WERI-Rb-1 (cell line): Measurements from ENCODE around the gene MNAT1.

Source experiments
- DNase-seq: peaks from one replicate; pipeline ENCODE4 v3.0.0-alpha.2; 2020
- H3K27ac ChIP-seq: fragments of 250-450 bp; sonication (Bioruptor Pico); 2 replicates; pipeline ENCODE4 v1.5.1; 2020; ENCODE audit warnings: mild to moderate bottlenecking, moderate library complexity
- H3K27me3 ChIP-seq: fragments of 250-450 bp; sonication (Bioruptor Pico); 2 replicates; pipeline ENCODE4 v1.5.1; 2021; ENCODE audit warnings: mild to moderate bottlenecking, low read depth, moderate library complexity; ENCODE audit not compliant: insufficient read depth, severe bottlenecking
- H3K36me3 ChIP-seq: fragments of 250-450 bp; sonication (Bioruptor Pico); 2 replicates; pipeline ENCODE4 v1.5.1; 2020; ENCODE audit warnings: mild to moderate bottlenecking, moderate library complexity
- H3K4me3 ChIP-seq: 2 replicates; pipeline ENCODE4 v1.5.1; 2011; ENCODE audit warnings: low read depth, mild to moderate bottlenecking, control low read depth, low read length
- H3K9me3 ChIP-seq: fragments of 250-450 bp; sonication (Bioruptor Pico); 2 replicates; pipeline ENCODE4 v1.5.1; 2021; ENCODE audit warnings: mild to moderate bottlenecking, moderate library complexity; ENCODE audit not compliant: severe bottlenecking
- TF ChIP-seq, protein P1 (sequence below): IDR thresholded peaks from 2 replicates; pipeline ENCODE4 v1.5.1; 2011; ENCODE audit warnings: low read depth, mild to moderate bottlenecking, control low read depth, inconsistent platforms, low read length

The MNAT1 gene

DNA sequence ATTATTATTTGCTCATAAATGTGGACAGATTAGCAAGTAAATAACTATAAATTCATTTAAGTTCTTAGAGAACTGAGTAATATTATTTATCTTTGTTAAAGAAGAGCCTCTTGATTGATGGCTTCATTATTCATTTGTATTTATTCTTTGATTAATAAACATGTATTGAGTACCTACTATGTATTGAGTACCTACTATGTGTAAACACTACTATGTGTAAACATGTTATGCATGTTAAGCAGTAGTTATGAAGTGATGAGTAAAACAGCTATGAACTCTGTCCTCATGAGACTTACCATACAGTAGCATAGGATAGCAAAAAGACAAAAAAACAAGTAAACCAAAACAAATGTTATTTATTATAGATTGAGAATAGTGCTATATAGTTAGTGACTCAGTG lies 61.9 kb downstream of the MNAT1 start:
- Histone ChIP-seq H3K9me3 (no peaks in the 10 kb centered on the region), H3K36me3 (peaks cover 7% of the 10 kb centered on the region; the same call in 1 of the 2 replicates), H3K4me3 (no peak overlapping the region), H3K27me3 (no peaks in the 10 kb centered on the region), H3K27ac (no peak overlapping the region)
- TF ChIP-seq, protein P1, sequence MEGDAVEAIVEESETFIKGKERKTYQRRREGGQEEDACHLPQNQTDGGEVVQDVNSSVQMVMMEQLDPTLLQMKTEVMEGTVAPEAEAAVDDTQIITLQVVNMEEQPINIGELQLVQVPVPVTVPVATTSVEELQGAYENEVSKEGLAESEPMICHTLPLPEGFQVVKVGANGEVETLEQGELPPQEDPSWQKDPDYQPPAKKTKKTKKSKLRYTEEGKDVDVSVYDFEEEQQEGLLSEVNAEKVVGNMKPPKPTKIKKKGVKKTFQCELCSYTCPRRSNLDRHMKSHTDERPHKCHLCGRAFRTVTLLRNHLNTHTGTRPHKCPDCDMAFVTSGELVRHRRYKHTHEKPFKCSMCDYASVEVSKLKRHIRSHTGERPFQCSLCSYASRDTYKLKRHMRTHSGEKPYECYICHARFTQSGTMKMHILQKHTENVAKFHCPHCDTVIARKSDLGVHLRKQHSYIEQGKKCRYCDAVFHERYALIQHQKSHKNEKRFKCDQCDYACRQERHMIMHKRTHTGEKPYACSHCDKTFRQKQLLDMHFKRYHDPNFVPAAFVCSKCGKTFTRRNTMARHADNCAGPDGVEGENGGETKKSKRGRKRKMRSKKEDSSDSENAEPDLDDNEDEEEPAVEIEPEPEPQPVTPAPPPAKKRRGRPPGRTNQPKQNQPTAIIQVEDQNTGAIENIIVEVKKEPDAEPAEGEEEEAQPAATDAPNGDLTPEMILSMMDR = no peak
- DNase-seq = no peak

- DNase-seq = no peak
- no peak overlapping the region for H3K27ac ChIP-seq
- TF ChIP-seq, protein P1 = no peak
- peaks cover 10% of the 10 kb centered on the region; the same call in 1 of the 2 replicates for H3K36me3 ChIP-seq
- no peaks in the 10 kb centered on the region for H3K9me3 ChIP-seq
- H3K27me3 ChIP-seq = no peaks in the 10 kb centered on the region
- no peak overlapping the region for H3K4me3 ChIP-seq
Measured at GRCh38 chr14:60800409-60800808, 65.8 kb downstream of the MNAT1 start.

GRCh38 chr14:60803871-60804270 lies 69.3 kb downstream of the MNAT1 start:
- H3K27me3 ChIP-seq = no peaks in the 10 kb centered on the region
- no peak overlapping the region for H3K27ac ChIP-seq
- no peak overlapping the region for H3K4me3 ChIP-seq
- no peak for DNase-seq
- TF ChIP-seq, protein P1 = no peak
- H3K9me3 ChIP-seq = no peaks in the 10 kb centered on the region
- H3K36me3 ChIP-seq = peaks cover 6% of the 10 kb centered on the region

DNA sequence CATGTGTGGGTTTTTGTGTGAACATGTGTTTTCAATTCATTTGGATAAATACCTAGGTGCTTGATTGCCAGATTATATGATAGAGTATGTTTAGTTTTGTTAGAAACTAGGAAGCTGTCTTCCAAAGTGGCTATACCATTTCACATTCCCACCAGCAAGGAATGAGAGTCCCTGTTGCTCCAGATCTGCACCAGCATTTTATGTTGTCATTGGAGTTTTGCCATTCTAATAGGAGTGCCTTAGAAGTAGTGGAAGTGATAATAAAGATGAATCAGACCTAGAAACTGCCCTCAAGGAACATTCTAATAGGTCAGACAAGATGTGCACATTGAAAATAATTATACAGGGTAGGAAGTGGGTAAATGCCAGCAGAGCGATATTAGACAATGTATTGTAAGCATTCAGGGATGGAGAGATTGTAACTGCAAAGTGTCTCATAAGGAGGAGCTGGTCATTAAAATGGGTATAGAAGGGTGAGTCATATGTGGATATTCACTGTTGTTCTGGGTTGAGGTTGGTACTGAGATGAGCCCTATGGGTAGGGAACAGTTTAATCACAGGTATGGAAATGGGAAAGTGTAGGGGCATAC lies 71.4 kb downstream of the MNAT1 start:
- H3K9me3 ChIP-seq = no peaks in the 10 kb centered on the region
- TF ChIP-seq, protein P1 = no peak
- H3K4me3 ChIP-seq = no peak overlapping the region
- no peak overlapping the region for H3K27ac ChIP-seq
- DNase-seq = no peak
- H3K36me3 ChIP-seq = peaks cover 6% of the 10 kb centered on the region; the same call in 1 of the 2 replicates
- no peaks in the 10 kb centered on the region for H3K27me3 ChIP-seq

DNA sequence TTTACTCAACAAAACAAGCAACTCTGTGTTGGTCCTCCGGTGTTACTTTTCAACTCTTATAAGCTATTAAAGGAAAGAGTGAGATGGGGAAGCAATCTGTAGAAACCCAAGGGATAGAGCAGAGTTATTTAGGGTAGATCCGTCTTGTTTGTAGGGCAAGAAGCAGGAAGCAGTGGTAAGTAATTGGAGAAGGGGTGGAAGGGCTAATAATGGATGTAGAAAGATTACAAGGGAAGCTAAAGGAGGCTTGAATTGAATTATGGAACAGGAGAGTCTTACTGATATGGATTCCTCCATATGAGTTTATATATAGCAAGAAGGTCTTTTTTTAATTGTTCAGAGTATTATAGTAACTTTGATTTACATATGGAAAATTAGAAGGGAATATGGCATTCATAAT lies 72.7 kb downstream of the MNAT1 start:
- no peak overlapping the region for H3K27ac ChIP-seq
- TF ChIP-seq, protein P1 = no peak
- DNase-seq = no peak
- H3K9me3 ChIP-seq = no peaks in the 10 kb centered on the region
- no peaks in the 10 kb centered on the region for H3K27me3 ChIP-seq
- peaks cover 3% of the 10 kb centered on the region for H3K36me3 ChIP-seq
- H3K4me3 ChIP-seq = no peak overlapping the region

DNA sequence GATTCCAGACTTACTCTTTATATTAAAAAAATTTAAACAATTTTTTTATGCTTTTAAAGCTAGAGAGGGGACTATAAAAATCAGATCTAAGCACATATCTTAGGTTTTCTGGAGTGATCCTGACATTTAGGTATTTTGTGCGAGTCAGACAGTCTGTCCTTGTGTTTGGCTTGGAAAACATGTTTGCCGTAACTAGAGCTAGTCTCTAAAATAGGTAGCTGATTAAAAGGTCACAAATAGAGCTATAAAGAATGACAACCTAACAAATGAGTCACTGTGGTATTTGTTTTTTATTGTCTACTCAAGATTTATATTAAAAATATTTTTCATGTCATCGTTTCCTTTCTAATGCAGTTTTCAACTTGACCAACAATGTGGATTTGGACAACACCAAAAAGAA lies 73.4 kb downstream of the MNAT1 start:
- no peaks in the 10 kb centered on the region for H3K27me3 ChIP-seq
- no peaks in the 10 kb centered on the region for H3K9me3 ChIP-seq
- TF ChIP-seq, protein P1 = no peak
- peaks cover 7% of the 10 kb centered on the region for H3K36me3 ChIP-seq
- no peak overlapping the region for H3K27ac ChIP-seq
- DNase-seq = no peak
- H3K4me3 ChIP-seq = no peak overlapping the region
